GM12891 (cell line): ENCODE measurements around the gene JPH3.
"Not testable (repeated sequence)": the region's sequence is repeated elsewhere in the genome, so short reads cannot be mapped to it uniquely, and the experiment has no call there.

Experiments used
- DNase-seq: peaks from one replicate; pipeline ENCODE4 v3.0.0; 2011; ENCODE audit warnings: low spot score; ENCODE audit not compliant: insufficient read length
- FAIRE-seq: peaks from 2 replicates; lab custom pipeline; 2011; peaks lifted over from hg19 to GRCh38; lab: Jason Lieb, UNC
- PAX5 ChIP-seq: IDR thresholded peaks from 2 replicates; pipeline ENCODE4 v1.6.1; 2011; ENCODE audit warnings: low read length, moderate library complexity, mild to moderate bottlenecking; ENCODE audit not compliant: insufficient read depth, severe bottlenecking
- POLR2A ChIP-seq: IDR thresholded peaks from 2 replicates; pipeline ENCODE4 v1.6.1; 2011; ENCODE audit warnings: low read depth, low read length, control low read depth
- POLR2AphosphoS5 ChIP-seq: IDR thresholded peaks from 2 replicates; pipeline ENCODE4 v1.6.1; 2011; ENCODE audit warnings: low read depth, low read length, control low read depth
- POU2F2 ChIP-seq: IDR thresholded peaks from 2 replicates; pipeline ENCODE4 v1.6.1; 2011; ENCODE audit warnings: low read depth, mild to moderate bottlenecking, control low read depth, low read length, moderate library complexity
- SPI1 ChIP-seq: IDR thresholded peaks from 2 replicates; pipeline ENCODE4 v1.6.1; 2011; ENCODE audit warnings: low read depth, low read length, control low read depth
- TAF1 ChIP-seq: IDR thresholded peaks from 2 replicates; pipeline ENCODE4 v1.6.1; 2011; ENCODE audit warnings: low read depth, low read length, control low read depth

Gene JPH3

DNA sequence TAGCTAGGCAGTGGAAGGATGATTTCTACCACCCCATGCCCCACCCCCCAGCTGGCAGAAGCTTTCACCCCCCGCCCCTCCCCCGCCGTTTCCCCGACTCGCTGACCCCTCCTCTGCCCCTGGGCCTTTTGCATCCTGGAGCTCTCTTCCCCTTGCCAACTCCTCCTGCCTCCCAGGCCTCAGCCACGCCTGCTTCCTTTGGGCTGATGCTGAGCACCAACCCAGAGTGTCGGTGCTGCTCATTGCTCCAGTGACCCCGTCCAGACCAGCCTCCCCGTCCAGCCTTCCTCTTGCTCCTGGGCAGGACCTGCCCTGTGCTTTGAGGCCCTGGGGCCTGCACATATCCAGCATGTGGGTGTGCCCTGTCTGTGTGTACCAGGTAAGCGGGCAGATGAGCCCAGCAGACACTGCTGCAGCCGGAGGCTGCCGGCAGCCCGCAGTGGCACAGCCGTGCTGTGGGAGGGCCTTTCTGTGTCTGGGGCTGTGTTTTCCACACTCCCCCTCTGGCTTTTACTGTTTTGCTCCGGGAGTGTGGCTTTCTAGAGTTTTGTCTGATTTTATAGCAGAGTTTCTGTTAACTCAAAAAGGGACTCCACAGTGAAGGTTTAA is 72.9 kb downstream of the JPH3 start:
- FAIRE-seq (no peak), DNase-seq (no peak)
- no peak for TF ChIP-seq POU2F2
- no peak for TF ChIP-seq POLR2AphosphoS5

DNA sequence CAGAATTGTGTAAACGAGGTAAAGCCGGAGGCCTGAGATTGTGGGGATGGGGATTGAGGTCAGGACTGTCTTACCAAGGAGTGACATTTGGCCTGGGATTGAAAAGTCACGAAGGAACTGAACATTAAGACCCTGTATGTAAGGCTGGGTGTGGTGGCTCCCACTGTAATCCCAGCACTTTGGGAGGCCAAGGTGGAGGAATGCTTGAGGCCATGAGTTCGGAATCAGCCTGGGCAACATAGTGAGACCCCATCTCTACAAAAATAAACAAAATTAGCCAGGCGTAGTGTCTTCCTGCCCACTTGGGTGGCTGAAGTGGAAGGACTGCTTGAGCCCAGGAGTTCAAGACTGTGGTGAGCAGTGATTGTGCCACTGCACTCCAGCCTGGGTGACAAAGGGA is 75.5 kb downstream of the JPH3 start:
- DNase-seq (no peak), FAIRE-seq (no peak)
- no peak for TF ChIP-seq SPI1
- TF ChIP-seq POLR2A, result no peak
- no peak for TF ChIP-seq PAX5
- TF ChIP-seq TAF1, result no peak
- TF ChIP-seq POLR2AphosphoS5, result no peak
- no peak for TF ChIP-seq POU2F2

DNA sequence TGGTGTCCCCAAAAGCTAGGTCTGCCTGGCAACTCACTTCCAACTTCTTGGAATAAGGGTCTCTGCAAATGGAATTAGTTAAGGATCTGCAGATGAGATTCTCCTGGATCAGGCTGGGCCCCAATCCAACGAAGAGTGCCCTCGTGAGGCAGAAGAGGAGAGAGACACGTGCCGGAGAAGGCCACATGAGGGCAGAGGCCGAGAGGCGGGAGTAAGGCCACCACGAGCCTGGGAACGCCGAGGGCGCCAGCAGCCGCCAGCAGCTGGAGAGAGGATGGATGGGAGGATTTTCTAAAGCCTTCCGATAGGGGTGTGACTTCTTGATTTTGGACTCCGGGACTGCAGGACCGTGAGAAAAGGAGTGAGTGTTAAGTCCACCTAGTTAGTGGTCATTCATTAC is 76.3 kb downstream of the JPH3 start:
- DNase-seq (no peak), FAIRE-seq (no peak)
- TF ChIP-seq POLR2AphosphoS5 (no peak), POLR2A (no peak), PAX5 (no peak)

DNA sequence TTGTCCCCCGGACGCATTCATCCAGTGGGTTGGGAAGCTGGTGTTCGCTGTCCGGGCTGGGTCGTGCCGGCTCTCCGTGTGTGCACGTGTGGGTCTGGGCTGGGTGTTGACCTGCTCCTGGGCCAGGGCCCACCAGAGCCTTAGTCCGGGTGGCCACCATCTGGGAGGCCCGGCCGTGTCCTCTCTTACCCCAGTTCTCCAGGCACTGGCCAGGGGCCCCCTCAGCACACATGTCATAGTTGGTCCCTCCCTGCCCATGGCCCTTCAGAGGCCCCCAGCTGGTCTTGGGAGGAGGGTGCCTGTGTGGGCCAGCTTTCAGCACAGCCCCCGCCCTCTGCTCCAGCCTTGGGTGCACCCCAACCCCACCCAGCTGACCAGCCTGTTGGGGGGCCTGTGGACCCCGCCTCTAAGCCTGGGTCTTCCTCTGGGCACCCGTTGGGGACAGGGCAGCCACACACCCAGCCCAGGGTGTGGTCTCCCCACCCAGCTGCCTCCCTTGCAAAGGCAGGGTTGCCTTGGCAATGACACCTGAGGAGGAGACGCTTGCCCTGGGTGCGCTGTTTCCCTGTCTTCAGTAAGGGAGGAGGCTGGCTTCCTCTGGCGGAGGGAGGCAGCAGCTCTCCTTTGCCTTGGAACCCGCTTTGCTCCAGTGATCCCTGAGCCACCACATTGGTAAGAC is 77.4 kb downstream of the JPH3 start:
- no peak for FAIRE-seq
- no peak for TF ChIP-seq PAX5
- TF ChIP-seq TAF1, result no peak
- TF ChIP-seq SPI1, result no peak
- no peak for TF ChIP-seq POLR2A
- TF ChIP-seq POLR2AphosphoS5, result no peak
- no peak for TF ChIP-seq POU2F2
- DNase-seq, result no peak

DNA sequence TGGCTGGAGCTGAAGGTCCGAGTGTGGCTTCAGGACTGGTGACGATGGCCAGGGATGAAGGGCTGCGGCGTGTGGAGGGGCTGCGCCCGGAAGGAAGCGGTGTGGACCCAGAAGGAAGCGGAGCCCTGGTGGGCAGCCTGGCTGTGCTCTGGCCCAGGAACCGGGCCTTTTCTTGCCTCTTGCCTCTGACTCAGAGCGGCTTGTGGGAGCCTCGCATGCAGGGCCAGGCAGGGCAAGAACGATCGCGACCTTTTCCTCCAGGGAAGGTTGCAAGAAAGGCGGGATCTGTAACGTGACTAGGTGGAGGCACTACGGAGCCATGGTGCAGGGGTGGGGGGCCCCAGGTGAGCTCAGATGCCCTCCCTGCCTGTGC is 78.0 kb downstream of the JPH3 start:
- no peak for FAIRE-seq
- TF ChIP-seq POLR2AphosphoS5 (no peak), POU2F2 (no peak), TAF1 (no peak), PAX5 (no peak), POLR2A (no peak), SPI1 (no peak)
- no peak for DNase-seq

DNA sequence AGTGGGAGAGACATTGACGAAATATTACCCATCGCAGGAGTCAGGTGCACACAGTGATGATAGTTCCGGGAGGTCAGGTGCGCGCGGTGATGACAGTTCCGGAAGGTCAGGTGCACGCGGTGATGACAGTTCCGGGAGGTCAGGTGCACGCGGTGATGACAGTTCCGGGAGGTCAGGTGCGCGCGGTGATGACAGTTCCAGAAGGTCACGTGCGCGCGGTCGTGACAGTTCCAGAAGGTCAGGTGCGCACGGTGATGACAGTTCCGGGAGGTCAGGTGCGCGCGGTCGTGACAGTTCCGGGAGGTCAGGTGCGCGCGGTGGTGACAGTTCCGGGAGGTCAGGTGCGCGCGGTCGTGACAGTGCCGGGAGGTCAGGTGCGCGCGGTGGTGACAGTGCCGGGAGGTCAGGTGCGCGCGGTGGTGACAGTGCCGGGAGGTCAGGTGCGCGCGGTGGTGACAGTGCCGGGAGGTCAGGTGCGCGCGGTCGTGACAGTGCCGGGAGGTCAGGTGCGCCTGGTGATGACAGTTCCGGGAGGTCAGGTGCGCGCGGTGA is 78.8 kb downstream of the JPH3 start:
- not testable (repeated sequence) for DNase-seq, FAIRE-seq

DNA sequence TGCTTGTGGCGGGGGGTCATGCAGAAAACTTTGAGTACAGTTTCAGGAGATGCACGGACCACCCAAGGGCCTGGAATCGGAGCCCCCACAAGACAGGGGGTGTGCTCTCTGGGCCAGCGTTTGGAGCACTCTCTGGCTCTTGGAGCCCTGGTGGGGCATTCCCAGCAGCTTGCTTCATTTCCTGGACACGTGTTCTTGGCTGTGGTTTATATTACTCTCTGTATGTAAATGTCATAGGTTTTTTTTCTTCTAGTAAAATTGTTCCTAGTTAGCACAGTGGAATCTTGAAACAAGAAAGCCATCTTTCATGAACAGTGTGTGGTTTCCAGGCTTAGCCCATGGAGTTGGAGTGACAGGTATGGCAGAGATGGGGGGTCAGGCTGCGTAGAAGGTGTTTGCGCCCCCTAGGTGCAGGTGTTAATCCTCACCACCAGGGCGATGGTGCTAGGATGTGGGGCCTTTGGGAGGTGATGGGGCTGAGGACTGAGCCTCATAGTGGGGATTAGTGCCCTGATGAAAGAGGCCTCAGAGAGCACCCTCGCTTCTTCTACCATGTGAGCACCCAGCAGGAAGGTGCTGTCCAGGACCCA is 79.8 kb downstream of the JPH3 start:
- no peak for FAIRE-seq
- TF ChIP-seq POU2F2, result no peak; the same call in 1 of the 2 replicates
- no peak for TF ChIP-seq TAF1
- TF ChIP-seq POLR2AphosphoS5, result no peak
- no peak for TF ChIP-seq POLR2A
- no peak for TF ChIP-seq SPI1
- no peak for TF ChIP-seq PAX5
- no peak for DNase-seq

DNA sequence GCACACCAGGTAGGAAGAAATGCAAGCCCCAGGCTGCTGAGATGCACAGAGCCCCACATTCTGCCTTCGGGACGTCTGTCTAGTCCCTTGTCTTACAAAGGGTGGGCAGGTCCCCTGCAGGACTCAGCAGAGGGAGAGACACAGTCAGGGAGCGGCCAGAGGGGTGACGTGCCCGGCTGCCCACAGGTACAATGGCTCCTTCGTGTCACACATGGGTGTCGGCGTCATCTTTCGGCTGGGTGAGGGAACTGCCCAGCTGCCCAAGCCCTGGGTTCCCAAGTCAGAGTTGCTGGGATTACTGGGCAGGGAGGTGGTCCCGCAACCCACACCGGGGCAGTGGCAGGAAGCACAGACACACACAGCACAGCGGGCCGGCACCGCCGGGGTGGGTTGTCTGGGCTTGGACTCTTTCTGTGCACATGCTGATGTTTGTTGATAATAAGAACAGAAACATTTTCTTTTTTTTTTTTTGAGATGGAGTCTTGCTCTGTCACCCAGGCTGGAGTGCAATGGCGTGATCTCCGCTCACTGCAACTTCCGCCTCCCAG is 80.6 kb downstream of the JPH3 start:
- DNase-seq (no peak), FAIRE-seq (no peak)
- TF ChIP-seq SPI1 (no peak), POLR2AphosphoS5 (no peak), POLR2A (no peak), POU2F2 (no peak), PAX5 (no peak), TAF1 (no peak)

DNA sequence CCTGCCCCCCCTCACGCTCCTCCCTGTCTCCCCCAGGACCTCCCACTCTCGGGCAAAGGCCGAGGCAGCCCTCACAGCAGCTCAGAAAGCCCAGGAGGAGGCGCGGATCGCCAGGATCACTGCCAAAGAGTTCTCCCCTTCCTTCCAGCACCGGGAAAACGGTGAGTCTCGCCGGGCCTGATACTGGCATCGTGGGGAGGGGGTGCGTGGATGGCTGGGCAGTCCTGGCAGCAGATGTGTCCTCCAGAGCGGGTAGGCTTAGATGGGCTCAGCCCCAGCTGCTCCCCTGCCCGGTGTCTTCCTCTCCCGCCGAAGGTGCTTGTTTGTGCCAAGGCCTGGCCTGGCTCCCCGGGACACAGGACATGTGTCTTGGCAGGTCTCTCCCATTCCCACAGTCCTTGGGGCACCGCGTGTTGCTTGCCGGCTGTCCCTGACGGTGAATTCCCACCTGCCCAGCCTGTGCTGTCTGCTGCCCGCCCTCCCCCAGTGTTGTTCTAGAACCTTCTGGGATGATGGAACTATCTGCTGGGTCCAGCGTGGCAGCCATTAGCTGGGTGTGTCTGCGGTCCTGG is 81.9 kb downstream of the JPH3 start:
- no peak for TF ChIP-seq TAF1
- no peak for TF ChIP-seq POLR2A
- no peak for TF ChIP-seq SPI1
- no peak for TF ChIP-seq POLR2AphosphoS5
- TF ChIP-seq PAX5, result no peak
- no peak for TF ChIP-seq POU2F2
- DNase-seq (no peak), FAIRE-seq (no peak)

DNA sequence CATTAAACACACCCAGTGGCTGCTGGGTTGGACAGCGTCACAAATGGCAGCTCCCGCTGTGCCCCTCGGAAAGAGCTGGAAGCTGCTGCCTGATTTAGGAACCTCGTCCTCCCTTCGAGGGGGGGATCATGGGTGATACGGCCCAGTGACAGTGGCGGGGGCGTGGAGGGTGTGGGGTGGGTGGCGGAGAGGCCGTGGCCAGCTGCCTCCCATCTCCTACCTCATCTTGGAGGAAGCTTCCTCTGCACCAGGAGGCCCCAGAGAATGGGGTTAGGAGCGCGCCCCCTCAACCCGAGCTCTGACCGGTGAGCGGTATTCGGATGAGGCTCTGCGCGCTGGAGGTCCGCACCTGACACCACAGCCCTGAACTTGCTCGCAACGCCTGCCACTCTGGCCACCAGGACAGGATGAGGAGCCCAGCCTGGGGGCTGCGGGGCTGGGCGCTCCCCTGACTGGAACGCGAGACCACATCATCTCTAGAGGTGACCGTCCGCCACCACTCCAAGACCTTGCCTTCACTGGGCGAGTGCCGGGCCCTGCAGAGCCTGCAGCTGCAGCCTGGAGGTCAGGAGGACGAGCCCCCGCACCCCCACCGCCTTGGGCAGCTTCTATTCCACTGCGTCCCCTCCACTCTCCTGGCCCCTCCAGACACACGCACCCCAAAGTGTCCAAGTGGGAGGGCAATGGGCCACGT is 82.5 kb downstream of the JPH3 start:
- FAIRE-seq, result no peak
- TF ChIP-seq POLR2A (no peak), TAF1 (no peak), POLR2AphosphoS5 (no peak), POU2F2 (no peak), SPI1 (no peak), PAX5 (no peak)
- DNase-seq, result no peak
